Fibroblast of lung (primary cell): ENCODE data around the gene USP16.

Source experiments
- EZH2 ChIP-seq: IDR thresholded peaks from 2 replicates; pipeline ENCODE4 v1.5.1; 2012; ENCODE audit warnings: low read length, control low read depth, mild to moderate bottlenecking; ENCODE audit errors: missing control alignments
- TF ChIP-seq, protein P1 (sequence below), 2 donors: IDR thresholded peaks in 1 of 2; conservative IDR thresholded peaks in 1 of 2; 1 replicate in 1 of 2; 2 replicates in 1 of 2; pipeline ENCODE4 v1.5.1; 2011 to 2012; ENCODE audit warnings: low read length in 2 of 2, control low read depth in 1 of 2, inconsistent platforms in 1 of 2, low read depth in 1 of 2, mild to moderate bottlenecking in 1 of 2

DNA sequence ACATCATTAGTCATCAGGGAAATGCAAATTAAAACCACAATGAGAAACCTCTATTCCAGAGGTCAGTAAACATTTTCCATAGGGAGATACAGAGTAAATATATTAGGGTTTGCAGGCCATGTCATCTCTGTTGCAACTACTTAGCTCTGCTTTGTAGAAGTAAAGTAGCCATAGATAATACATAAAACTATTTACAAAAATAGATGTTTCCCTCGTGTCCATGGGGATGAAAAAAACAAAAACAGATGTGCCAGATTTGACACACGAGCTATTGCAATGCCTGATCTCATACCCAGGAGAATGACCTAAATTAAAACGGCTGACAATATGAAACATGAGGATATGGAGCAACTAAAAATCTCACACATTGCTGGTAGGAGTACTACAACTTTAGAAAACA is 49.1 kb upstream of the USP16 start:
- TF ChIP-seq, protein P1, sequence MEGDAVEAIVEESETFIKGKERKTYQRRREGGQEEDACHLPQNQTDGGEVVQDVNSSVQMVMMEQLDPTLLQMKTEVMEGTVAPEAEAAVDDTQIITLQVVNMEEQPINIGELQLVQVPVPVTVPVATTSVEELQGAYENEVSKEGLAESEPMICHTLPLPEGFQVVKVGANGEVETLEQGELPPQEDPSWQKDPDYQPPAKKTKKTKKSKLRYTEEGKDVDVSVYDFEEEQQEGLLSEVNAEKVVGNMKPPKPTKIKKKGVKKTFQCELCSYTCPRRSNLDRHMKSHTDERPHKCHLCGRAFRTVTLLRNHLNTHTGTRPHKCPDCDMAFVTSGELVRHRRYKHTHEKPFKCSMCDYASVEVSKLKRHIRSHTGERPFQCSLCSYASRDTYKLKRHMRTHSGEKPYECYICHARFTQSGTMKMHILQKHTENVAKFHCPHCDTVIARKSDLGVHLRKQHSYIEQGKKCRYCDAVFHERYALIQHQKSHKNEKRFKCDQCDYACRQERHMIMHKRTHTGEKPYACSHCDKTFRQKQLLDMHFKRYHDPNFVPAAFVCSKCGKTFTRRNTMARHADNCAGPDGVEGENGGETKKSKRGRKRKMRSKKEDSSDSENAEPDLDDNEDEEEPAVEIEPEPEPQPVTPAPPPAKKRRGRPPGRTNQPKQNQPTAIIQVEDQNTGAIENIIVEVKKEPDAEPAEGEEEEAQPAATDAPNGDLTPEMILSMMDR (conservative IDR thresholded peaks at IDR 0.05 in 1 of 2, IDR thresholded peaks at IDR 0.05 in 1 of 2; ENCODE audit: low read depth in 1 of 2, low read length in 2 of 2): no peak
- no peak for TF ChIP-seq EZH2
